Loucy (cell line): ENCODE data around the gene GARIN5B.
A peak's percentile ranks its signal among the peaks of the same experiment; 100 is the strongest.
"Not testable (repeated sequence)": the region's sequence is repeated elsewhere in the genome, so short reads cannot be mapped to it uniquely, and the experiment has no call there.

Source experiments
- H2AFZ ChIP-seq: fragments of 200-600 bp; sonication (generic); 2 replicates; pipeline ENCODE4 v1.6.0; 2016; ENCODE audit warnings: antibody characterized with exemption, mild to moderate bottlenecking, low read length, moderate library complexity
- H3F3A ChIP-seq: fragments of 200-600 bp; 2 replicates; pipeline ENCODE4 v1.6.0; 2016; ENCODE audit warnings: antibody characterized with exemption, low read depth, mild to moderate bottlenecking
- H3K27me3 ChIP-seq: fragments of 200-600 bp; sonication (generic); 2 replicates; pipeline ENCODE4 v1.6.1; 2014; ENCODE audit warnings: low read length, mild to moderate bottlenecking; ENCODE audit not compliant: insufficient read depth, poor library complexity, severe bottlenecking
- H3K36me3 ChIP-seq: fragments of 200-600 bp; sonication (generic); 2 replicates; pipeline ENCODE4 v1.6.1; 2016; ENCODE audit warnings: low read length; ENCODE audit not compliant: insufficient read depth
- H3K4me1 ChIP-seq: fragments of 200-600 bp; sonication (generic); 2 replicates; pipeline ENCODE4 v1.5.1; 2014; ENCODE audit warnings: low read length, mild to moderate bottlenecking; ENCODE audit not compliant: insufficient read depth, poor library complexity, severe bottlenecking
- H3K4me2 ChIP-seq: fragments of 200-600 bp; sonication (generic); 2 replicates; pipeline ENCODE4 v1.6.0; 2014; ENCODE audit warnings: antibody characterized with exemption, low read length, low read depth, mild to moderate bottlenecking; ENCODE audit not compliant: poor library complexity, severe bottlenecking
- H3K4me3 ChIP-seq: fragments of 200-600 bp; sonication (generic); 2 replicates; pipeline ENCODE4 v1.5.1; 2014; ENCODE audit warnings: low read length, mild to moderate bottlenecking, mixed read lengths; ENCODE audit not compliant: poor library complexity, severe bottlenecking
- H3K79me2 ChIP-seq: fragments of 200-600 bp; sonication (generic); 2 replicates; pipeline ENCODE4 v1.6.1; 2014; ENCODE audit warnings: low read length; ENCODE audit not compliant: insufficient read depth
- H3K9ac ChIP-seq: fragments of 200-600 bp; sonication (generic); 2 replicates; pipeline ENCODE4 v1.6.0; 2014; ENCODE audit warnings: mild to moderate bottlenecking, low read depth, low read length, moderate library complexity; ENCODE audit not compliant: poor library complexity, severe bottlenecking
- H3K9me2 ChIP-seq: fragments of 200-600 bp; sonication (generic); replicated peaks from 2 replicates; pipeline ENCODE4 v1.6.1; 2016; ENCODE audit warnings: low read depth, low read length, mixed read lengths
- H3K9me3 ChIP-seq: fragments of 200-600 bp; sonication (generic); 2 replicates; pipeline ENCODE4 v1.6.1; 2014; ENCODE audit warnings: mild to moderate bottlenecking, antibody characterized with exemption, low read length, low read depth; ENCODE audit not compliant: insufficient read depth
- H4K20me1 ChIP-seq: fragments of 200-600 bp; sonication (generic); 2 replicates; pipeline ENCODE4 v1.6.0; 2014; ENCODE audit warnings: antibody characterized with exemption, low read length, mild to moderate bottlenecking; ENCODE audit not compliant: insufficient read depth, poor library complexity, severe bottlenecking
- CTCF ChIP-seq: fragments of 200-600 bp; sonication (generic); conservative IDR thresholded peaks from 2 replicates; pipeline ENCODE4 v1.5.1; 2014; ENCODE audit warnings: mild to moderate bottlenecking, antibody characterized with exemption, low read length
- EZH2phosphoT487 ChIP-seq: fragments of 200-600 bp; IDR thresholded peaks from 2 replicates; pipeline ENCODE4 v1.6.1; 2018; ENCODE audit warnings: antibody characterized with exemption, mild to moderate bottlenecking, moderate library complexity, borderline replicate concordance

Gene GARIN5B

GRCh38 chr19:55406091-55406825 is 43.2 kb upstream of the GARIN5B start:
- peak overlapping the region; percentile 97 for H3K9ac ChIP-seq
- H3K4me3 ChIP-seq = peak overlapping the region; percentile 91
- H3K79me2 ChIP-seq = peaks cover 57% of the 10 kb centered on the region
- peaks cover 36% of the 10 kb centered on the region; the same call in 1 of the 2 replicates for H3K36me3 ChIP-seq
- H3K4me2 ChIP-seq = peak overlapping the region; percentile 94
- no peak overlapping the region for H2AFZ ChIP-seq
- peaks cover 5% of the 10 kb centered on the region for H3K27me3 ChIP-seq
- TF ChIP-seq CTCF (no peak), EZH2phosphoT487 (no peak)
- H3K4me1 ChIP-seq = peaks cover 43% of the 10 kb centered on the region
- no peaks in the 10 kb centered on the region for H3K9me3 ChIP-seq
- H3F3A ChIP-seq = no peaks in the 10 kb centered on the region
- no peaks in the 10 kb centered on the region for H3K9me2 ChIP-seq
- H4K20me1 ChIP-seq = peaks cover 42% of the 10 kb centered on the region

GRCh38 chr19:55405638-55406037 is 42.6 kb upstream of the GARIN5B start:
- Histone ChIP-seq H4K20me1 (peaks cover 46% of the 10 kb centered on the region), H3K9me2 (no peaks in the 10 kb centered on the region), H3K9ac (peak overlapping the region; percentile 97), H3K4me2 (peak overlapping the region; percentile 94), H3K4me3 (peak overlapping the region; percentile 91), H3F3A (no peaks in the 10 kb centered on the region), H3K9me3 (no peaks in the 10 kb centered on the region), H3K4me1 (peaks cover 43% of the 10 kb centered on the region), H3K79me2 (peaks cover 57% of the 10 kb centered on the region), H3K36me3 (peaks cover 41% of the 10 kb centered on the region; the same call in 1 of the 2 replicates), H2AFZ (no peak overlapping the region), H3K27me3 (peaks cover 5% of the 10 kb centered on the region)
- no peak for TF ChIP-seq EZH2phosphoT487
- no peak for TF ChIP-seq CTCF

GRCh38 chr19:55402509-55402908 is 39.4 kb upstream of the GARIN5B start:
- Histone ChIP-seq H4K20me1 (peaks cover 46% of the 10 kb centered on the region), H2AFZ (no peak overlapping the region), H3K36me3 (peaks cover 46% of the 10 kb centered on the region; the same call in 1 of the 2 replicates), H3K4me2 (peak overlapping the region; percentile 74), H3F3A (no peaks in the 10 kb centered on the region; the same call in 1 of the 2 replicates), H3K79me2 (peaks cover 57% of the 10 kb centered on the region), H3K9me2 (no peaks in the 10 kb centered on the region), H3K27me3 (peaks cover 5% of the 10 kb centered on the region), H3K9me3 (no peaks in the 10 kb centered on the region), H3K4me1 (peaks cover 36% of the 10 kb centered on the region), H3K9ac (peak overlapping the region; percentile 26), H3K4me3 (peak overlapping the region; percentile 57)
- TF ChIP-seq CTCF = no peak
- no peak for TF ChIP-seq EZH2phosphoT487

- not testable (repeated sequence) for H3F3A ChIP-seq, H3K9me2 ChIP-seq
- peaks cover 46% of the 10 kb centered on the region; the same call in 1 of the 2 replicates for H3K36me3 ChIP-seq
Observed at GRCh38 chr19:55401390-55401789, 38.3 kb upstream of the GARIN5B start.

More at GRCh38 chr19:55401390-55401789, 38.3 kb upstream of the GARIN5B start:
- Histone ChIP-seq H3K79me2 (peaks cover 46% of the 10 kb centered on the region), H4K20me1 (peaks cover 37% of the 10 kb centered on the region), H3K4me1 (peaks cover 32% of the 10 kb centered on the region)
- not testable (repeated sequence) for H3K4me3 ChIP-seq, H3K27me3 ChIP-seq, H3K9ac ChIP-seq, H2AFZ ChIP-seq, H3K4me2 ChIP-seq, H3K9me3 ChIP-seq
